Measurements from ENCODE around the gene SYNE1. TPM values are rescaled to one million over a fixed set of nuclear protein-coding genes. Genes with fewer than 3 reads are reported as not detected.

Gene SYNE1
- total and polyA plus RNA-seq, 8 donors: 79.1 to 201 (median 104) TPM

DNA sequence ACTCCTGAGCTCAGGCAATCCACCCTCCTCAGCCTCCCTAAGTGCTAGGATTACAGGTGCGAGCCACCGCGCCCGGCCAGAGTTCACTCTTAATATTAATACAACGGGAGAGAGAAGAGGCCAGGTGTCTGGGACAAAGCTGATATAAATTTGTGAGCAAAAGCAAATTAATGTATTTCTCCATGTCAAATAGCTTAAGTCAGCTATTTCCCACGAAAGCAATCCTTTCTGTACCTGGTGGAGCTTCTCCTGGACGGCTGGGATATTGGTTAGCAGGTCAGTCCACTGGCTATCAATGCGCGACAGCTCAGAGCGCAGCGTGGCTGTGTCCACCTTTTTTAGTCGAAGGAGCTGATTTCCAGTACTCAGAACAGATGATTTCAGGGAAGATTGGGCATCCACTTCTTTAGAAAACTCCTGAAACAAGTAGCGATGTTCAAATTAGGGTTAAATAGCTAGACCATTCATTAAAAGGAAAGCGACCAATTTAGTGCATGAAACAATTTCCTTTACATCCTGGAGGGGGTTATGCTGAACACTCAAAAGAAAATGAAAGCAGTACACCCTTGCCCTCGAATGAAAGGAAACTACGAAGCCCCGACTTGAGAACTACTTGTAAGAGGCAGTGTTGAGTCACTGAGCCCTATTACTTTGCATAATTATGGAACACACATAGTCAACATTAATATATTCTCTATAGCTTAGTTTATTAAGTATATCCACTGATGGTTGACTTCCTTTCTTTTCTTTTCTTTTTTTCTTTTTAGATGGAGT lies 403.4 kb downstream of the SYNE1 start:
- Histone ChIP-seq H3K4me3 (no peak overlapping the region), H3K4me1 (peaks cover 7 to 8% of the 10 kb centered on the region in 2 donors), H3K36me3 (peaks cover 0 to 94% of the 10 kb centered on the region in 2 donors), H3K27ac (peak overlapping the region; percentile 46 to 62), H3K27me3 (no peaks in the 10 kb centered on the region), H3K9me3 (no peaks in the 10 kb centered on the region)
- TF ChIP-seq, protein P1, sequence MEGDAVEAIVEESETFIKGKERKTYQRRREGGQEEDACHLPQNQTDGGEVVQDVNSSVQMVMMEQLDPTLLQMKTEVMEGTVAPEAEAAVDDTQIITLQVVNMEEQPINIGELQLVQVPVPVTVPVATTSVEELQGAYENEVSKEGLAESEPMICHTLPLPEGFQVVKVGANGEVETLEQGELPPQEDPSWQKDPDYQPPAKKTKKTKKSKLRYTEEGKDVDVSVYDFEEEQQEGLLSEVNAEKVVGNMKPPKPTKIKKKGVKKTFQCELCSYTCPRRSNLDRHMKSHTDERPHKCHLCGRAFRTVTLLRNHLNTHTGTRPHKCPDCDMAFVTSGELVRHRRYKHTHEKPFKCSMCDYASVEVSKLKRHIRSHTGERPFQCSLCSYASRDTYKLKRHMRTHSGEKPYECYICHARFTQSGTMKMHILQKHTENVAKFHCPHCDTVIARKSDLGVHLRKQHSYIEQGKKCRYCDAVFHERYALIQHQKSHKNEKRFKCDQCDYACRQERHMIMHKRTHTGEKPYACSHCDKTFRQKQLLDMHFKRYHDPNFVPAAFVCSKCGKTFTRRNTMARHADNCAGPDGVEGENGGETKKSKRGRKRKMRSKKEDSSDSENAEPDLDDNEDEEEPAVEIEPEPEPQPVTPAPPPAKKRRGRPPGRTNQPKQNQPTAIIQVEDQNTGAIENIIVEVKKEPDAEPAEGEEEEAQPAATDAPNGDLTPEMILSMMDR (IDR thresholded peaks at IDR 0.05): no peak
- ATAC-seq: no peak
- DNase-seq: no peak
- intact Hi-C loops (cut with DNase I): no loop called here

DNA sequence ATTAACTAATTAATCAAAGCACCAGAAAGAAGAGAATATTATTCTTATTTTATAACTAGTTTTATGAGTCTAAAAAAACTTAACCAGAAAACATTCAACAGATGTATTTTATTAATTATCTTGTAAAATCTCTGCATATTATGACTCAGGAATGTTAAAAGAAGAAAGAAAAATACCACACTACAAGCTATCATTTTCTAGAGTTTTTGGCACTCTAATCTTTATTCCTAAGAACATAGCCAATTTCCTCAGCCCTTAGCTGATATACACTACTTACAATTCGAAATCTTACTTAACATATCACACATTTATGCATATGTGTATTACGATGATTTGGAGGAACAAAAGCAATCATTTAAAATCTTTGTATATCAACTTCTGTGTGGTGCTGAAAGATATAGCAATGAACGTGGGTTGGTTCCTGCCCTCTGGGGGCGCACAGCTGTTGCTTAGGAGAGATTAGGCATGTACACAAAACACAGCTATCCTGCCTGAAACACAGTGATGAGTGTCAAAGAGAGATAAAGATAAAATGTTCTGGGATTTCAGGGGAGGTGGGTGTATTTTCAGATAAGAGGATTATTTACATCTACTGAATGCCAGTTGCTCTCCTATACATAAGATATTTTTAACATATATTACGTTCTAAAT lies 404.5 kb downstream of the SYNE1 start:
- H3K4me3 ChIP-seq: no peak overlapping the region
- no peaks in the 10 kb centered on the region for H3K9me3 ChIP-seq
- peaks cover 0 to 93% of the 10 kb centered on the region in 2 donors for H3K36me3 ChIP-seq
- H3K27me3 ChIP-seq: no peaks in the 10 kb centered on the region
- ATAC-seq: peak; percentile 60
- intact Hi-C loops (cut with DNase I): no loop called here
- peaks cover 7 to 8% of the 10 kb centered on the region in 2 donors for H3K4me1 ChIP-seq
- TF ChIP-seq, protein P1 (IDR thresholded peaks at IDR 0.05): no peak
- no peak for DNase-seq
- H3K27ac ChIP-seq: peak overlapping the region; percentile 46 to 62

DNA sequence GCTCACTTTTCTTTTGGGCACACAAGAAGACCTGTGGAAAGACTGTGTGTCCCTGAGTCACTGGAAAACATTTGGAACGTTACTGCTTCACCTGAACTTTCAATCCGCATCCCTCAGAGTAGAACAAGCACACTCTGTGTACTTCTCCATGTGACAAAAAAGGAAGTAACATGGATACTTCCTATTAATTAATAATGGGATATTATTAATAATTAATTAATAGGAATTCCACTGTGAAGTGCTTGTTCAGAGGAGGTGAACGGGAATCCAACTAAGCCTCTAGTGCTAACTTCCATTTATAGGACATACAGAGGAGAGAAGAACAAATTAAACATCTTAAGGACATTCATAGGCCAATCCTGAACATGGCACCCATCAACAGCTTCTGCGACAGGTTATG lies 407.8 kb downstream of the SYNE1 start:
- intact Hi-C loops (cut with DNase I): no loop called here
- no peak overlapping the region for H3K27ac ChIP-seq
- peaks cover 0 to 90% of the 10 kb centered on the region in 2 donors for H3K36me3 ChIP-seq

DNA sequence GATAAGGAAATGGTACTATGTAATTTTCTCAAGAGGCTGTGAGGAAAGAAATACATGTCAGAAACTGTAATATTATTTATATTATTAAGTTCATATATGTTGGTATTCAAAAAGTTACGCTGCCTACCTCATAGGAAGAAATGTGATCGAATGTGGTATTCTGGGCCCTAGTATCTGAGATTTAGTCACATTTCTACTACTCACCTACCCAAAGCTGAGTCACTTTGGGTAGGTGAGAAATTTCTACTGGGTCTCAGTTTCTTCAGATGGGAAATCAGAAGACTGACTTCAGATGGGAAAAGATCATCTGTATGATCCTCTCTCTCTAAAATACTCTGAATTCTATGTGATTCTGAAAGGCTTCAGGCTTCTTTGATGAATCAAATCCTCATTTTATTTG lies 411.0 kb downstream of the SYNE1 start:
- TF ChIP-seq, protein P1 (IDR thresholded peaks at IDR 0.05): no peak
- Histone ChIP-seq H3K4me1 (no peaks in the 10 kb centered on the region), H3K27me3 (no peaks in the 10 kb centered on the region), H3K36me3 (peaks cover 8 to 96% of the 10 kb centered on the region in 2 donors), H3K9me3 (peaks cover 0 to 19% of the 10 kb centered on the region in 2 donors), H3K4me3 (no peak overlapping the region), H3K27ac (no peak overlapping the region)
- no peak for ATAC-seq
- no peak for DNase-seq
- intact Hi-C loops (cut with DNase I): no loop called here

More for the DNA sequence above, 407.8 kb downstream of the SYNE1 start:
- Histone ChIP-seq H3K27me3 (no peaks in the 10 kb centered on the region), H3K4me3 (no peak overlapping the region), H3K4me1 (peaks cover 7 to 8% of the 10 kb centered on the region in 2 donors), H3K9me3 (no peaks in the 10 kb centered on the region)
- DNase-seq (no peak), ATAC-seq (no peak)
- TF ChIP-seq, protein P1 (IDR thresholded peaks at IDR 0.05): no peak

DNA sequence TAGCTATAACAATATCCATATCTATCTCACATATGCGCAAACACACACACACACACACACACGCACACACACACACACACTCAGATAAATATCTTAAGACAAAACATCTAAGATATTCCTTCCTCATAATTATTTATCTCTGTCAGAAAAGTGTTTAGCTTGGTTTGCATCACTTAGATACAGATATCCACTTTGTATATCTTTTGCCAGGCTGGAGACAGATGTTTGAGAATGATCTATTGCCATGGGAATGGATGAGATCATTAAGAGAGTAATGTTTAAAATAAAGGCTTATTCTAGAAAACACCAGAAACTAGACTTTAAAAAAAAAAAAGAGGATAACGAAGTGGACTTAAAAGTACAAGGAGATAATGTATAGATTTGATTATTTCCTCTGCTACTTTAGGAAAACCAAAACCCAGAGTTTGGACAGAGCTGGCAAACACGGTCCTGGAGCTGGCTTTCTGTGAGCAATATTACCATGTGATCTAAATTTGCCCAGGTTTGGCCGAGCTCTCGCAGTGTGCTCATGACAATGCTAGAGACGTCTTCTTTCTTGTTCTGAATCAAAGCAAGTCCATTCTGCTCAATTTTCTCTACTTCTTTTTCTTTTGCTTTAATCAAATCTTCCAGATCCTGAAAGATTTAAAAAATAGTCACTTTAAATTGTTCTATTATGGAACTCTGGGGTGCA lies 411.8 kb downstream of the SYNE1 start:
- TF ChIP-seq, protein P1 (IDR thresholded peaks at IDR 0.05): no peak
- Histone ChIP-seq H3K36me3 (peaks cover 8 to 96% of the 10 kb centered on the region in 2 donors), H3K27me3 (no peaks in the 10 kb centered on the region), H3K9me3 (peaks cover 0 to 19% of the 10 kb centered on the region in 2 donors), H3K4me1 (no peaks in the 10 kb centered on the region), H3K27ac (no peak overlapping the region), H3K4me3 (no peak overlapping the region)
- DNase-seq: no peak
- no peak for ATAC-seq
- intact Hi-C loops (cut with DNase I): no loop called here

Data from left lung (tissue), 10 donors.